Keratinocyte (primary cell): ENCODE results near the gene BAG5.
"Not testable (repeated sequence)": the region's sequence is repeated elsewhere in the genome, so short reads cannot be mapped to it uniquely, and the experiment has no call there.

Experiments used
- EZH2 ChIP-seq: IDR thresholded peaks from one replicate; pipeline ENCODE4 v1.6.1; 2012; ENCODE audit warnings: inconsistent platforms, mild to moderate bottlenecking, low read length, moderate library complexity
- TF ChIP-seq, protein P1 (sequence below), 3 experiments: IDR thresholded peaks in 1 of 3; conservative IDR thresholded peaks in 1 of 3; optimal IDR thresholded peaks in 1 of 3; 2 replicates in 2 of 3; 3 replicates in 1 of 3; pipeline versions ENCODE3 to v1.5.1; 2011; ENCODE audit warnings: low read length in 3 of 3, mild to moderate bottlenecking in 3 of 3, moderate library complexity in 2 of 3, control low read depth in 1 of 3, inconsistent platforms in 1 of 3; ENCODE audit not compliant: insufficient read depth in 2 of 3; ENCODE audit errors: extremely low read depth in 1 of 3

DNA sequence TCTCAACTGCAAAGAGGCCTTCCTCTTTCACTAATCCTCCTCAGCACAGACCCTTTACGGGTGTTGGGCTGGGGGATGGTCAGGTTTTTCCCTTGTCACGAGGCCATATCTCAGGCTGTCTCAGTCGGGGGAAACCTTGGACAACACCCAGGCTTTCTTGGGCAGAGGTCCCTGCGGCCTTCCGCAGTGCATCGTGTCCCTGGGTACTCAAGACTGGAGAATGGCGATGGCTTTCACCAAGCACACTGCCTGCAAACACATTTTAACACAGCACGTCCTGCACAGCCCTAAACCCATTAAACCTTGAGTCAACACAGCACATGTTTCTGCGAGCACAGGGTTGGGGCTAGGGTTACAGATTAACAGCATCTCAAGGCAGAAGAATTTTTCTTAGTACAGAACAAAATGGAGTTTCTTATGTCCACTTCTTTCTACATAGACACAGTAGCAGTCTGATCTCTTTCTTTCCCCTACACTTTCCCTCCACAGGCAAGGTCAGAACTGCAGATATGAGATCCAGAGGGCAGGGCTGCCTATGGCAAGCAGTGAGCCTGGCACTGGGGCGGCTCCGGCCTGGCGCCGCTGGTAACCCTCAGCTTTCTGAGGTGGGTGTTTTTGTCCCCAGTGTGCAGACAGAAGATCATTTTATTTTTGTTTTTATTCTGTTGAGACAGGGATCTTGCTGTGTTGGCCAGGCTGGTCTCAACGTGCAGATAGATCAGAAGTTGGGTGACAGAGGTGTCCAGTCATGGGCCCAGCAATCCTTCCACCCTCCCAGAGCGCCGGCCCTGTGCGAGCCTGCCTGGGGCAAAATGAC lies 36.8 kb downstream of the BAG5 start:
- TF ChIP-seq, protein P1, sequence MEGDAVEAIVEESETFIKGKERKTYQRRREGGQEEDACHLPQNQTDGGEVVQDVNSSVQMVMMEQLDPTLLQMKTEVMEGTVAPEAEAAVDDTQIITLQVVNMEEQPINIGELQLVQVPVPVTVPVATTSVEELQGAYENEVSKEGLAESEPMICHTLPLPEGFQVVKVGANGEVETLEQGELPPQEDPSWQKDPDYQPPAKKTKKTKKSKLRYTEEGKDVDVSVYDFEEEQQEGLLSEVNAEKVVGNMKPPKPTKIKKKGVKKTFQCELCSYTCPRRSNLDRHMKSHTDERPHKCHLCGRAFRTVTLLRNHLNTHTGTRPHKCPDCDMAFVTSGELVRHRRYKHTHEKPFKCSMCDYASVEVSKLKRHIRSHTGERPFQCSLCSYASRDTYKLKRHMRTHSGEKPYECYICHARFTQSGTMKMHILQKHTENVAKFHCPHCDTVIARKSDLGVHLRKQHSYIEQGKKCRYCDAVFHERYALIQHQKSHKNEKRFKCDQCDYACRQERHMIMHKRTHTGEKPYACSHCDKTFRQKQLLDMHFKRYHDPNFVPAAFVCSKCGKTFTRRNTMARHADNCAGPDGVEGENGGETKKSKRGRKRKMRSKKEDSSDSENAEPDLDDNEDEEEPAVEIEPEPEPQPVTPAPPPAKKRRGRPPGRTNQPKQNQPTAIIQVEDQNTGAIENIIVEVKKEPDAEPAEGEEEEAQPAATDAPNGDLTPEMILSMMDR (optimal IDR thresholded peaks at IDR 0.05 in 1 of 3, IDR thresholded peaks at IDR 0.05 in 1 of 3, conservative IDR thresholded peaks at IDR 0.05 in 1 of 3; ENCODE audit: extremely low read depth in 1 of 3, insufficient read depth in 2 of 3, low read length in 3 of 3) = not testable (repeated sequence)
- not testable (repeated sequence) for TF ChIP-seq EZH2
